Activated CD4-positive, alpha-beta T cell treated with anti-CD3 and anti-CD28 coated beads, Interleukin-2, amount 50 U/mL, for 1 hour (primary cell): ENCODE measurements around the gene EIF6.

Source experiments
- DNase-seq: peaks from one replicate; pipeline ENCODE4 v3.0.0-alpha.2; 2020

Gene EIF6

DNA sequence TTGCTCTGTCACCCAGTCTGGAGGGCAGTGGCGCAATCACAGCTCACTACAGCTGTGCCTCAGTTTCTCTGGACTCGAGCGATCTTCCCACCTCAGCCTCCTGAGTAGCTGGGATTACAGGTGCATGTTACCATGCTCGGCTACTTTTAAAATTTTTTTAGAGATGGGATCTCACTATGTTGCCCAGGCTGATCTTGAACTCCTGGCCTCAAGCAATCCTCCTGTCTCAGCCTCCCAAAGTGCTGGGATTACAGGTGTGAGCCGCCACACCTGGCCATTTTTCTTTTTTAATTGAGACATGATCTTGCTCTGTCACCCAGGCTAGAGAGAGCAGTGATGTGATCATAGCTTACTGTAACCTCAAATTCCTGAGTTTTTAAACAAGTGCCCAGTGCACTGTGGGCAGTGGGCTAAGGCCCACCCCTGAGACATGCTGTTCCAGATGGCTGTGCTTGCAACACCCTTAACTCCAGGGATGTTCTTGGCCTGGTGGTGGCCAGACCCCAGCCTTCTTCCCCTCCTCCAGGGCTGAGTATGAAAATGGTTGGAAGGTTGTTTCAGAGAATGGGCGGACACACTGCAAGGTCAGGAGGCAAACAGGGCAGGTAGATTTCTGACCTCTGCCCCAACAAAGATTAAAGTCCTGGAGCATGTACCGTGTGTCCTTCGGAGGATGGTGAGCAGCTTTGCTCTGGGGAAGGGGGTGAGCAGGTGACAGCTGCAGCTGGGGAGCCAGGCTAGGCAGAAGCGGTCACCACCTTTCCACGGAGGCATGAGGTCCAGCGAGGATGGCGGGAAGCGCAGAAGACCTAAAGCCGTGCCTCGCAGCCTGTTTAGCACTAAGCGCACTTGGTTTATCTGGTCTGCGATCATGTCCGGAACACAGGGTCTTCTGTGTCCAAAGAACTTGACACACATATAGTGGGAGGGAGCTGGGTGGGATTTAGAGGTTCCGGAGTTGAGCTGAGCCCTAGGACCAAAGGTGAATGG lies 9.0 kb upstream of the EIF6 start:
- no peak for DNase-seq

DNA sequence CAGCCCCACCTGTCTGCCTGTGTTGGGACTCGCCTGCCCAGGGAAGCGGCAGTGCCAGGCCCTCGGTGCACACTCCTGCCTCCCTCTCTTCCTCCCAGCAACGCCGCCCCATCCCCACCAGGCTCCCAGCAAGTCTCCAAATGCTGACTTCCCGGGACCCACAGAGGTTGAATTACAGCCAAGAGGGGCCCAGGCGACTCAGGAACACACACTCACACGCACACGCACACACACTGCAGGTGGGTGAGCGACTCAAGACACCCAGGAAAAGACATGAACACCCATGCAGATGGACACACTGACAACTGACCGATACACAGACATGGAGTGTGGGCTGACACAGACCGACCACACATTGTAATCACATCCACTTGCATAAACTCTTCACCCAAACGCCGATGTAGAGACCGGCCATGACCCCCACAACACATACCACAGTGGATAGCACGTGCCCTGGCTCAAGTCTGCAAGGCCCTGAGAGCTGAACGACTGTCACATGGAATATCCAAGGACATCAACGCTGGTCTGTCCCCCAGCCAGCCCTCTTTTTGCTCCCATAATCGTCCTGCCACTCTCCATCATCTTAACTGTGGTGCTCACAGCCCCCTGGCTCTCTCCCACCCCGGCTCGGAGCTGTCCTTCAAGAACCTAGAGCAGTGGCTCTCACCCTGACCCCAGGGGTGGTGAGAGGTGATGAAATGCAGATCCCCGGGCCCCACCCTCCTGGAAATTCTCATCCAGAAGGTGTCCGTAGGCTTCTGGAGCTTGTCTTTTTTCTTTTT lies 8.1 kb upstream of the EIF6 start:
- DNase-seq = no peak

GRCh38 chr20:35291654-35292503 lies 7.3 kb upstream of the EIF6 start, which contains the start of gene FAM83C:
TSS of gene FAM83C (minus strand) at chr20:35292425. CDS start at chr20:35292304, 121 bp downstream.
- no peak for DNase-seq

DNA sequence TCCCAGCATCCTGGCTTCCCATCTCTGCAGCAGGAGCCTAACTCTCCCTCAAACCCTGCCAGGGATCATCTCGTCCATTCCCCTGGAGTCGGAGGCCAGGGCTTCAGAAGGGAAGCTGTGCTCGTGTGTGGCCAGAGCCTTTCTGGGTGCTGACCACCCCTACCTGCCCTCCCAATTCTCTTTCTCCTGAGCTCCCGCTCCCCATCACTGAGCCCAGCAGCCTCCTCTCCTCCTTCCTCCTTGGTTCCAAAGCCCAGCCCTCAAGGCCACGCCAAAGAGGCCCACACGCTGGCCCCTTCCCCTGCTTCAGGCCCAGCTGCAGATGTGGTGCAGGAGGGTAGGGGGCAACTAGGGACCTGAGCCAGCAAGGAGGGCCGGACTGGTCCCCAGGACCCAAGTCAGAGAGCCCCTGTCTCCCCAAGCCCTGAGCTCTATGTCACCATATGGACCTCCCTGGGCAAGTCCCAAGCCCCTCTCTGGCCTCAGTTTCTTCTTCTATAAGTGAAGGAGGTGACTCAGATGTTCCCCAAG lies 6.4 kb upstream of the EIF6 start:
- no peak for DNase-seq

- no peak for DNase-seq
Observed at GRCh38 chr20:35290186-35290886, 5.8 kb upstream of the EIF6 start.

DNA sequence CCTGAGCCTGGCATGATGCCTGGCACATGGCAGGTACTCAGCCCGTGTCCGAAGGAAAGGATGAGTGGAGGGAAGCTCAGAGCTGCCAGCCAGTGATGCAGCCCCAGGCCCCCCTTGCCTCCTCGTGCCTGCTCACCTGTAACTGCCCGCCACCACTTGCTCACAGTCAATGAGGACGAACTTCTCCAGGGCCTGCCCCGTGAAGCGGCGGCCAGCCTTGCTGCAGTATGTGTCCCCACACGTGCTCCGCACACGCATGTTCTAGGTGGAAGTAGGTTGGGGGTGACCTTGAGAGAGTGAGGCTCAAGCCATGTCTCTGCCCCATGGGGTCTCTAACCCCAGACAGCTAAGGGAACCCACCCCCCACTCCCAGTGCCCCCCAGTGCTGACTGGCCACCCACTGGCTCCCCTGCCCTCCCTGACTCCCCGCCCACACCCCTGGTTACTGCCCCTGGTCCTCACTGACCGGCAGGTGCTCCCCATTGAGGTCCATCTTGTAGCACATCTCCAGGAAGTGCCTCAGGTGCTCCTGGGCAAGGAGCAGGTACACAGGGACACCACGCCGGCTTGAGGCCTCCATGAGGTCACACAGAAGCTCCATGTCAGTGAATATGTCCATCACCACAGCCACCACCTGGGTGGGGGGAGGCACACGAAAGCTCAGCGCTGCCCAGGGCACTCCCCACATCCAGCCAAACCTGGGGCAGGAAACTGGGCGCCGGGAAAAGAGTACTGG lies 3.9 kb upstream of the EIF6 start:
- no peak for DNase-seq

GRCh38 chr20:35287509-35288324 lies 3.1 kb upstream of the EIF6 start:
- DNase-seq = no peak

GRCh38 chr20:35286899-35287508 lies 2.4 kb upstream of the EIF6 start:
- no peak for DNase-seq

GRCh38 chr20:35286077-35286898 lies 1.7 kb upstream of the EIF6 start:
- no peak for DNase-seq

DNA sequence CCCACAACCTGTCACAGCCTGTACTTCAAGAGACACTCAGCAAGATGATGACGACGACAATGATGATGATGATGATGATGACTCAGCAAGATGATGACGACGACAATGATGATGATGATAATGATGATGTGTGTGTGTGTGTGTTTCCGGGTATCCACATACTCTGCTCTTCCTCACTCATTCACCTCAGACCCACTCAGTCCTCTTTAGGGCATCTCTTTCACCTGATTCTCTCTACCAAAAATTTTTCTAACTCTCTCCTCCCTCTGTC lies 1.2 kb upstream of the EIF6 start:
- DNase-seq = no peak

DNA sequence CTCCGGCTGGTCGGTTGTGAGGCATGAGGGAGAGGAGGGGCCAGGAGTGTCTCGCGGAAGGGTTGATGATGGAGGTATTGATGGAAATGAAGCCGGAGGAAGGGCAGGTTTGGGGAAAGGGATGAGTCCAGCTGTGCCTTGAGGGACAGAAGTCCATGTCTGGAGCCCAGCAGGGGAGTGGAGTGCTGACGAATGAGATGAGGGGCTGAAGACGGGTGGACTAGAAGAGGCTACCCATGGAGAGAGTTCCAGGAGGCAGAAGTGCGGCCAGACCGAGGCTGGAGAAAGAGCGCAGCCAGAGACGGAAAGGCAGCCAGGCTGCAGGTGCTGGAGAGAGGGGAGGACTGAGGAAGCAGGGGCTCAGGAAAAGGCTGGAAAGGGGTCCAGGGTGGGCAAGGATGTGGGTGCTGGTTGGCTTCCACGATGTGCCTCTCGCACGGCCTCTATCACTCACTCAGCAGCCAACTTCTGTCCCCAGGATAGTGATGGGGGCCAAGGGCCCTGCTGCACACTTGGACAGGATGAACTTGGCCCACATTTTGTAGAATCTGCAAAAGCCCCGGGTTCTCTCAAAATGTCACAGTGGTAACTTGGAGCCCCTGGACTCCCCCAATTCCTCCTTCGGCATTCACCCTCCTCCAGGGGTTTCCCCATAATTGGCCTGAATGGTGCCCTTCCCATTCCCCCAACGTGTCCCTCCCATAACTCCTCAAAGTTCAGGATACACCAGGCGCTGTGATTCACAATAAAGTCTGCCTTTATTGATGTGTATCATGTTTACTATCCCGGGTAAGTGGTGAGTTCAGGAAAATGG lies 627 bp upstream of the EIF6 start:
- no peak for DNase-seq

- no peak for DNase-seq
Observed at GRCh38 chr20:35283441-35284266, 918 bp downstream of the EIF6 start.

- no peak for DNase-seq
Observed at GRCh38 chr20:35281506-35282101, 3.0 kb downstream of the EIF6 start.

- DNase-seq = no peak
Observed at GRCh38 chr20:35280523-35280922, 4.0 kb downstream of the EIF6 start.

GRCh38 chr20:35279533-35280174 lies 4.9 kb downstream of the EIF6 start:
- DNase-seq = no peak

- no peak for DNase-seq
Observed at GRCh38 chr20:35279040-35279439, 5.5 kb downstream of the EIF6 start.
